Osteoblast (primary cell): Measurements from ENCODE around the gene FCER2. TPM values are rescaled to one million over a fixed set of nuclear protein-coding genes. Genes with fewer than 3 reads are reported as not detected.

ENCODE experiments used
- DNase-seq: peaks from one replicate; pipeline ENCODE4 v3.0.0; 2011; ENCODE audit warnings: low spot score, mixed read lengths; ENCODE audit not compliant: insufficient read length; ENCODE audit errors: missing footprints
- H2AFZ ChIP-seq: 2 replicates; pipeline ENCODE4 v1.6.0; 2011; ENCODE audit warnings: mild to moderate bottlenecking, low read length
- H3K27ac ChIP-seq: 2 replicates; pipeline ENCODE4 v1.5.1; 2011; ENCODE audit warnings: mild to moderate bottlenecking, low read depth, low read length, moderate library complexity
- H3K27me3 ChIP-seq: 2 replicates; pipeline ENCODE4 v1.6.0; 2012; ENCODE audit warnings: mild to moderate bottlenecking, control low read depth, inconsistent platforms, low read length, moderate library complexity; ENCODE audit not compliant: insufficient read depth
- H3K36me3 ChIP-seq: 2 replicates; pipeline ENCODE4 v1.5.1; 2011; ENCODE audit warnings: mild to moderate bottlenecking, low read length, control low read depth, moderate library complexity; ENCODE audit not compliant: insufficient read depth
- H3K4me1 ChIP-seq: 2 replicates; pipeline ENCODE4 v1.5.1; 2011; ENCODE audit warnings: mild to moderate bottlenecking, low read length, control low read depth, moderate library complexity; ENCODE audit not compliant: insufficient read depth
- H3K4me2 ChIP-seq: 2 replicates; pipeline ENCODE4 v1.6.0; 2011; ENCODE audit warnings: mild to moderate bottlenecking, low read length; ENCODE audit not compliant: insufficient read depth
- H3K4me3 ChIP-seq: fragments of 200-600 bp; sonication (generic); 3 replicates; pipeline ENCODE4 v1.5.1; 2012; ENCODE audit warnings: mild to moderate bottlenecking, low read length, inconsistent platforms; ENCODE audit not compliant: insufficient read depth
- H3K79me2 ChIP-seq: 2 replicates; pipeline ENCODE4 v1.6.0; 2012; ENCODE audit warnings: mild to moderate bottlenecking, low read length, control low read depth, inconsistent platforms; ENCODE audit not compliant: insufficient read depth
- H3K9me3 ChIP-seq: 2 replicates; pipeline ENCODE4 v1.5.1; 2011; ENCODE audit warnings: low read depth, low read length, control low read depth
- H4K20me1 ChIP-seq: 2 replicates; pipeline ENCODE4 v1.6.0; 2012; ENCODE audit warnings: mild to moderate bottlenecking, low read length, control low read depth; ENCODE audit not compliant: insufficient read depth
- CTCF ChIP-seq: IDR thresholded peaks from 2 replicates; pipeline ENCODE4 v1.5.1; 2011; ENCODE audit warnings: mild to moderate bottlenecking, low read depth, low read length, moderate library complexity; ENCODE audit errors: extremely low read depth
- total RNA-seq: library from RNA; depleted of rRNA; stranded (reverse); fragments of >200 nt; gene quantifications from 2 replicates; pipeline ENCODE4 v1.2.3, GENCODE V29; 2012

Gene FCER2
- total RNA-seq, 1 donor, result not detected

- H3K4me1 ChIP-seq, result peaks cover 4% of the 10 kb centered on the region
- H3K4me2 ChIP-seq, result no peak overlapping the region
- peaks cover 8% of the 10 kb centered on the region for H3K27me3 ChIP-seq
- H3K27ac ChIP-seq, result no peak overlapping the region
- no peaks in the 10 kb centered on the region for H3K79me2 ChIP-seq
- peak; percentile 63 for DNase-seq
- H3K4me3 ChIP-seq, result no peak overlapping the region
- no peaks in the 10 kb centered on the region for H4K20me1 ChIP-seq
- H3K36me3 ChIP-seq, result no peaks in the 10 kb centered on the region
- no peak overlapping the region for H2AFZ ChIP-seq
- TF ChIP-seq CTCF, result no peak
- no peaks in the 10 kb centered on the region for H3K9me3 ChIP-seq
Measured at GRCh38 chr19:7655581-7655980, 46.4 kb downstream of the FCER2 start.

- H3K4me1 ChIP-seq, result peaks cover 4% of the 10 kb centered on the region
- no peaks in the 10 kb centered on the region for H3K79me2 ChIP-seq
- peak; percentile 34 for DNase-seq
- H3K4me2 ChIP-seq, result no peak overlapping the region
- peaks cover 8% of the 10 kb centered on the region for H3K27me3 ChIP-seq
- H3K27ac ChIP-seq, result no peak overlapping the region
- H4K20me1 ChIP-seq, result no peaks in the 10 kb centered on the region
- H3K9me3 ChIP-seq, result no peaks in the 10 kb centered on the region
- H2AFZ ChIP-seq, result no peak overlapping the region
- H3K4me3 ChIP-seq, result no peak overlapping the region
- TF ChIP-seq CTCF, result no peak
- H3K36me3 ChIP-seq, result no peaks in the 10 kb centered on the region
Measured at GRCh38 chr19:7654401-7654800, 47.5 kb downstream of the FCER2 start.

GRCh38 chr19:7652061-7652641, 49.8 kb downstream of the FCER2 start:
- Histone ChIP-seq H3K27me3 (peaks cover 5% of the 10 kb centered on the region), H3K79me2 (no peaks in the 10 kb centered on the region), H2AFZ (peak overlapping the region; percentile 66), H3K4me1 (peaks cover 4% of the 10 kb centered on the region), H3K4me3 (peak overlapping the region; percentile 49), H4K20me1 (no peaks in the 10 kb centered on the region), H3K36me3 (no peaks in the 10 kb centered on the region), H3K9me3 (no peaks in the 10 kb centered on the region), H3K27ac (no peak overlapping the region), H3K4me2 (peak overlapping the region; percentile 78)
- TF ChIP-seq CTCF, result peak; percentile 97
- peak; percentile 94 for DNase-seq

GRCh38 chr19:7650148-7650547, 51.8 kb downstream of the FCER2 start:
- Histone ChIP-seq H3K36me3 (no peaks in the 10 kb centered on the region), H3K27me3 (no peaks in the 10 kb centered on the region), H3K27ac (no peak overlapping the region), H4K20me1 (no peaks in the 10 kb centered on the region), H3K9me3 (no peaks in the 10 kb centered on the region), H3K79me2 (no peaks in the 10 kb centered on the region), H3K4me2 (no peak overlapping the region), H2AFZ (no peak overlapping the region), H3K4me3 (no peak overlapping the region), H3K4me1 (peaks cover 4% of the 10 kb centered on the region)
- no peak for TF ChIP-seq CTCF
- DNase-seq, result peak; percentile 14
